Measurements from ENCODE around the gene CPSF4L.

DNA sequence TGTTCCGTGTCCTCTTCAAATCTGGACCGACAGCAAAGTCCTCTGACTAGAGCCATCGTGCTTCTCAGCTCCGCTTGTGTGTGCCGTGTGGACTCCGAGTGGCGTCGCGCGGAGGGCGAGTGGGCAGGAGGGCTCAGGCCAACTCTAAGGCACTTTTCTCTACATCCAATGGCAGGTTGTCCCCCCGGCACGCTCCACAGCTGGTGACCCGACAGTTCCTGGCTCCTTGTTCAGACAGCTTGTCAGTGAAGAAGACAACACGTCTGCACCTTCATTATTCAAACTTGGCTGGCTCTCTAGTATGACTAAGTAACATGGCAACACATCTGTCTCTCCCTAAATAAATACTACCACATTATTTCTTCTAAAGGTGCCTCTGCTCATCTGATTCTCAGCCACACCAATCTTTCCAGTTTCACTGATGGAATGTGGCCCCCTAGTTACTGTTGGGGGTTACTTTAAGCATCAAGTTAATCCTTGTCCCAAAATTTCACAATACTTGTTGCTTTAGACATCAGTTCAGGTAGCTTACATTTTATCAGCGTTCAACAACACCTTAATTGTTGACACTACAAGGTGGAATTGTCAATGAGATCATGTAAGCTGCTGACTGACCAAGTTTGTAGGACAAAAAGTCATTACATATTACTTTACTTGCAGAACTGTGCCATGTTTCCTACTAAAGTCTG lies 53.4 kb downstream of the CPSF4L start:
- TF ChIP-seq, protein P1, sequence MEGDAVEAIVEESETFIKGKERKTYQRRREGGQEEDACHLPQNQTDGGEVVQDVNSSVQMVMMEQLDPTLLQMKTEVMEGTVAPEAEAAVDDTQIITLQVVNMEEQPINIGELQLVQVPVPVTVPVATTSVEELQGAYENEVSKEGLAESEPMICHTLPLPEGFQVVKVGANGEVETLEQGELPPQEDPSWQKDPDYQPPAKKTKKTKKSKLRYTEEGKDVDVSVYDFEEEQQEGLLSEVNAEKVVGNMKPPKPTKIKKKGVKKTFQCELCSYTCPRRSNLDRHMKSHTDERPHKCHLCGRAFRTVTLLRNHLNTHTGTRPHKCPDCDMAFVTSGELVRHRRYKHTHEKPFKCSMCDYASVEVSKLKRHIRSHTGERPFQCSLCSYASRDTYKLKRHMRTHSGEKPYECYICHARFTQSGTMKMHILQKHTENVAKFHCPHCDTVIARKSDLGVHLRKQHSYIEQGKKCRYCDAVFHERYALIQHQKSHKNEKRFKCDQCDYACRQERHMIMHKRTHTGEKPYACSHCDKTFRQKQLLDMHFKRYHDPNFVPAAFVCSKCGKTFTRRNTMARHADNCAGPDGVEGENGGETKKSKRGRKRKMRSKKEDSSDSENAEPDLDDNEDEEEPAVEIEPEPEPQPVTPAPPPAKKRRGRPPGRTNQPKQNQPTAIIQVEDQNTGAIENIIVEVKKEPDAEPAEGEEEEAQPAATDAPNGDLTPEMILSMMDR (conservative IDR thresholded peaks at IDR 0.05; ENCODE audit: low read depth, low read length), result no peak
- TF ChIP-seq EZH2 (IDR thresholded peaks at IDR 0.05; ENCODE audit: borderline replicate concordance, low read depth, low read length, poor library complexity, severe bottlenecking), result no peak

All from A673 (cell line).